SK-N-SH treated with all-trans-retinoic acid at 6 μM for 48 hours (cell line): ENCODE data around the gene UVRAG.

Experiments
- ATAC-seq: fragments of 200-7000 bp; cut with Tn5 transposase; 3 replicates; pipeline ENCODE4 v1.9.1; 2020; ENCODE audit warnings: mild to moderate bottlenecking, moderate library complexity
- ARNTL ChIP-seq: fragments of 450-650 bp; formaldehyde crosslinking; IDR thresholded peaks from 2 replicates; pipeline ENCODE4 v1.5.0; 2020; ENCODE audit warnings: low read depth, mild to moderate bottlenecking, moderate library complexity, borderline replicate concordance
- BACH2 ChIP-seq: fragments of 250-450 bp; sonication (Bioruptor Pico); IDR thresholded peaks from 2 replicates; pipeline ENCODE4 v1.9.0; 2021; ENCODE audit warnings: mild to moderate bottlenecking, borderline replicate concordance
- CSDC2 ChIP-seq: fragments of 250-450 bp; sonication (Bioruptor Pico); IDR thresholded peaks from 2 replicates; pipeline ENCODE4 v1.5.0; 2020; ENCODE audit warnings: mild to moderate bottlenecking, moderate library complexity
- GLIS3 ChIP-seq: fragments of 250-450 bp; sonication (Bioruptor Pico); IDR thresholded peaks from 2 replicates; pipeline ENCODE4 v1.5.0; 2020; ENCODE audit warnings: mild to moderate bottlenecking, moderate library complexity
- ISL1 ChIP-seq: fragments of 250-450 bp; sonication (Bioruptor Pico); IDR thresholded peaks from 2 replicates; pipeline ENCODE4 v2.1.2; 2022; ENCODE audit warnings: mild to moderate bottlenecking, moderate library complexity
- OSR1 ChIP-seq: fragments of 250-450 bp; sonication (Bioruptor Pico); IDR thresholded peaks from 2 replicates; pipeline ENCODE4 v1.8.0; 2022; ENCODE audit warnings: moderate library complexity, mild to moderate bottlenecking, inconsistent platforms
- PPARA ChIP-seq: fragments of 250-450 bp; sonication (Bioruptor Pico); IDR thresholded peaks from 2 replicates; pipeline ENCODE4 v1.5.0; 2020; ENCODE audit warnings: mild to moderate bottlenecking, borderline replicate concordance
- RARB ChIP-seq: fragments of 250-450 bp; sonication (Bioruptor Pico); IDR thresholded peaks from 2 replicates; pipeline ENCODE4 v1.8.0; 2021; ENCODE audit warnings: mild to moderate bottlenecking, moderate library complexity
- TCF4 ChIP-seq: fragments of 250-450 bp; sonication (Bioruptor Pico); IDR thresholded peaks from 2 replicates; pipeline ENCODE4 v1.8.0; 2021; ENCODE audit warnings: mild to moderate bottlenecking, moderate library complexity, borderline replicate concordance
- TOX ChIP-seq: fragments of 250-450 bp; sonication (Bioruptor Pico); IDR thresholded peaks from 2 replicates; pipeline ENCODE4 v1.8.0; 2021; ENCODE audit warnings: mild to moderate bottlenecking, moderate library complexity, borderline replicate concordance
- ZC3H10 ChIP-seq: fragments of 250-450 bp; sonication (Bioruptor Pico); IDR thresholded peaks from 2 replicates; pipeline ENCODE4 v1.5.1; 2021; ENCODE audit warnings: mild to moderate bottlenecking, moderate library complexity
- ZFP3 ChIP-seq: fragments of 250-450 bp; sonication (Bioruptor Pico); IDR thresholded peaks from 2 replicates; pipeline ENCODE4 v1.5.0; 2020; ENCODE audit warnings: mild to moderate bottlenecking, moderate library complexity
- ZFP30 ChIP-seq: fragments of 450-650 bp; formaldehyde crosslinking; IDR thresholded peaks from 2 replicates; pipeline ENCODE4 v1.5.0; 2022; ENCODE audit warnings: mild to moderate bottlenecking, moderate library complexity
- ZNF565 ChIP-seq: fragments of 450-650 bp; formaldehyde crosslinking; conservative IDR thresholded peaks from 2 replicates; pipeline ENCODE4 v1.5.0; 2020; ENCODE audit warnings: low read depth, mild to moderate bottlenecking, moderate library complexity
- ZNF70 ChIP-seq: fragments of 450-650 bp; formaldehyde crosslinking; IDR thresholded peaks from 2 replicates; pipeline ENCODE4 v1.5.0; 2020; ENCODE audit warnings: mild to moderate bottlenecking, moderate library complexity
- ZNF8 ChIP-seq: fragments of 450-650 bp; formaldehyde crosslinking; IDR thresholded peaks from 2 replicates; pipeline ENCODE4 v1.5.0; 2020; ENCODE audit warnings: mild to moderate bottlenecking, moderate library complexity
- TF ChIP-seq, protein P1 (sequence below): fragments of 250-450 bp; sonication (Bioruptor Pico); IDR thresholded peaks from 2 replicates; pipeline ENCODE4 v1.5.0; 2020; ENCODE audit warnings: mild to moderate bottlenecking, moderate library complexity
- TF ChIP-seq, protein P2 (sequence below): fragments of 250-450 bp; sonication (Bioruptor Pico); IDR thresholded peaks from 2 replicates; pipeline ENCODE4 v1.8.0; 2020; ENCODE audit warnings: mild to moderate bottlenecking, moderate library complexity, borderline replicate concordance
- TF ChIP-seq, protein P3 (sequence below): fragments of 250-450 bp; sonication (Bioruptor Pico); IDR thresholded peaks from 2 replicates; pipeline ENCODE4 v1.5.1; 2020; ENCODE audit warnings: low read depth, mild to moderate bottlenecking, moderate library complexity
- TF ChIP-seq, protein P4 (sequence below): fragments of 250-450 bp; sonication (Bioruptor Pico); IDR thresholded peaks from 2 replicates; pipeline ENCODE4 v1.8.0; 2021; ENCODE audit warnings: low read depth, mild to moderate bottlenecking, moderate library complexity, borderline replicate concordance

The UVRAG gene

DNA sequence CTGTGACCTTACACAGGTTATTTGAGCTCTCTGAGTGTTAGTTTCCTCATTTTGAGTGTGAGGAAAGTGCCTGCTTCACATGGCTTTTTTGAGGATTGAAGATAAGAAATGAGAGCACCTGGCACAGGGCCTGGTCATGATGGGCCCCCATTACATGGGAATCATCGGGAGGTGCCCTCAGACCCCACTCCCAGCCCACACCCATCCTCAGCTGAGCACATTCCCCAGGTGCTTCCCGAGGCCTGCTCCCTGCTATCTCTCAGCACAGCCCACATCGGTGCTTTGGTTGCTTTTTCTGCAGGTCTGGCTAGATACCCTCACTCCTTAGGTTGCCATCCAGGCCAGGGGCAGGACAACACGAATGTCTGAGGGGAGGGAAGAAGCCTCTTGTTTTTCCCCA lies 29.8 kb upstream of the UVRAG start (continued):
- TF ChIP-seq, protein P1, sequence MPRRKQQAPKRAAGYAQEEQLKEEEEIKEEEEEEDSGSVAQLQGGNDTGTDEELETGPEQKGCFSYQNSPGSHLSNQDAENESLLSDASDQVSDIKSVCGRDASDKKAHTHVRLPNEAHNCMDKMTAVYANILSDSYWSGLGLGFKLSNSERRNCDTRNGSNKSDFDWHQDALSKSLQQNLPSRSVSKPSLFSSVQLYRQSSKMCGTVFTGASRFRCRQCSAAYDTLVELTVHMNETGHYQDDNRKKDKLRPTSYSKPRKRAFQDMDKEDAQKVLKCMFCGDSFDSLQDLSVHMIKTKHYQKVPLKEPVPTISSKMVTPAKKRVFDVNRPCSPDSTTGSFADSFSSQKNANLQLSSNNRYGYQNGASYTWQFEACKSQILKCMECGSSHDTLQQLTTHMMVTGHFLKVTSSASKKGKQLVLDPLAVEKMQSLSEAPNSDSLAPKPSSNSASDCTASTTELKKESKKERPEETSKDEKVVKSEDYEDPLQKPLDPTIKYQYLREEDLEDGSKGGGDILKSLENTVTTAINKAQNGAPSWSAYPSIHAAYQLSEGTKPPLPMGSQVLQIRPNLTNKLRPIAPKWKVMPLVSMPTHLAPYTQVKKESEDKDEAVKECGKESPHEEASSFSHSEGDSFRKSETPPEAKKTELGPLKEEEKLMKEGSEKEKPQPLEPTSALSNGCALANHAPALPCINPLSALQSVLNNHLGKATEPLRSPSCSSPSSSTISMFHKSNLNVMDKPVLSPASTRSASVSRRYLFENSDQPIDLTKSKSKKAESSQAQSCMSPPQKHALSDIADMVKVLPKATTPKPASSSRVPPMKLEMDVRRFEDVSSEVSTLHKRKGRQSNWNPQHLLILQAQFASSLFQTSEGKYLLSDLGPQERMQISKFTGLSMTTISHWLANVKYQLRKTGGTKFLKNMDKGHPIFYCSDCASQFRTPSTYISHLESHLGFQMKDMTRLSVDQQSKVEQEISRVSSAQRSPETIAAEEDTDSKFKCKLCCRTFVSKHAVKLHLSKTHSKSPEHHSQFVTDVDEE (CRISPR knock-in tag): no peak
- TF ChIP-seq ARNTL (no peak), BACH2 (CRISPR knock-in tag) (no peak)
- TF ChIP-seq, all 23 proteins: peak for 0

DNA sequence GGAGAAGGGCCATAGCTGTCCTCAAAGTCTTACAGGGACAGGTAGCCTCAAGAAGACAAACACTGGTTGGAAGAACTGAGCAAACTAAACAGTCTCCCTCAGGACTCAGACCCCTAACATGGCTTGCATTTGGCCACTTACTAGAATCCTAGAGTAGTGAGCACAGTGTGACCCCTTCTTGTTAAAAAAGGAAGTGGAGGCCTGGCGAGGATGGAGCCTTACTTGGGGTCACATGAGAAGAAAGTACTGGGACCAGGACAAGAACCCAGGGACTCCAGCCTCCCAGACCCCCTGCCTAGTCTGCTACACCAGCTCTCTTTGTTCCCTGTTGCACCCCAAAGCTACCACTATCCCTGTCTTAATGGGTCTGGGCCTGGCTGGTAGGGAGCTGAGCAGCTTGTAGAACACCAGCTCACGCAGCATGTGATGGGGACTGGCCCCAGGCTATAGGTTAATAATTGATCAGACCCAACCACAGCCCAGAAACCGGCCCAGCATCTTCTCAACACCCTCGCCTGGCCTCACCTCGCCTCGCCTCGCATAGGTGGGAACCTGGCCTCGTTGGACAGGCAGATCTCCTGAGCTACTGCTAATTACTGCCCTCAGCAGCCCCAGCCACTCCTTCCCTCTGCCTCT lies 28.8 kb upstream of the UVRAG start:
- ATAC-seq: no peak

DNA sequence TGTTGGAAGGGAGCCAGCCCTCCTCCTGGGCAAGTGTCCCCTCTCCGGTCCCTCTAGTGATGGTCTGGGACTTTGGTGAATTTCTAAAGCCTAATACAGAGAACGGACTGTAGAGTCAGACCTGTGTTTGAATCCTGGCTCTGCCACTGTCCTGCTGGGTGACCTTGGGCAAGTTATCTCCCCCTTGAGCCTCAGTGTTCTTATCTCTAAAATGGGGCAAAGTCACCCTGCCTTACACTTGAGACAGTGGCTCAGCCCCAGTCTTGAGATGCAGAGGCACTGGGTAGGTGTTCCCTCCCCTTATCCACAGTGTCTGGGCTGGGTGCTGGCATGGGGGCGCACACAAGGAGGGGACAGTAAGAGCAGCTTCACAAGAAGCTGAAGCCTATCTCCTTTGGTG lies 25.5 kb upstream of the UVRAG start:
- ATAC-seq: no peak
- TF ChIP-seq ZFP30 (CRISPR knock-in tag): no peak
- TF ChIP-seq ZC3H10: no peak
- TF ChIP-seq, protein P2, sequence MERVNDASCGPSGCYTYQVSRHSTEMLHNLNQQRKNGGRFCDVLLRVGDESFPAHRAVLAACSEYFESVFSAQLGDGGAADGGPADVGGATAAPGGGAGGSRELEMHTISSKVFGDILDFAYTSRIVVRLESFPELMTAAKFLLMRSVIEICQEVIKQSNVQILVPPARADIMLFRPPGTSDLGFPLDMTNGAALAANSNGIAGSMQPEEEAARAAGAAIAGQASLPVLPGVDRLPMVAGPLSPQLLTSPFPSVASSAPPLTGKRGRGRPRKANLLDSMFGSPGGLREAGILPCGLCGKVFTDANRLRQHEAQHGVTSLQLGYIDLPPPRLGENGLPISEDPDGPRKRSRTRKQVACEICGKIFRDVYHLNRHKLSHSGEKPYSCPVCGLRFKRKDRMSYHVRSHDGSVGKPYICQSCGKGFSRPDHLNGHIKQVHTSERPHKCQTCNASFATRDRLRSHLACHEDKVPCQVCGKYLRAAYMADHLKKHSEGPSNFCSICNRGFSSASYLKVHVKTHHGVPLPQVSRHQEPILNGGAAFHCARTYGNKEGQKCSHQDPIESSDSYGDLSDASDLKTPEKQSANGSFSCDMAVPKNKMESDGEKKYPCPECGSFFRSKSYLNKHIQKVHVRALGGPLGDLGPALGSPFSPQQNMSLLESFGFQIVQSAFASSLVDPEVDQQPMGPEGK: no peak
- TF ChIP-seq ISL1 (CRISPR knock-in tag): no peak
- no peak for TF ChIP-seq GLIS3
- TF ChIP-seq TCF4 (CRISPR knock-in tag): no peak
- TF ChIP-seq, protein P1 (CRISPR knock-in tag): no peak
- TF ChIP-seq OSR1: no peak
- TF ChIP-seq ZNF565 (CRISPR knock-in tag): no peak
- TF ChIP-seq, protein P3, sequence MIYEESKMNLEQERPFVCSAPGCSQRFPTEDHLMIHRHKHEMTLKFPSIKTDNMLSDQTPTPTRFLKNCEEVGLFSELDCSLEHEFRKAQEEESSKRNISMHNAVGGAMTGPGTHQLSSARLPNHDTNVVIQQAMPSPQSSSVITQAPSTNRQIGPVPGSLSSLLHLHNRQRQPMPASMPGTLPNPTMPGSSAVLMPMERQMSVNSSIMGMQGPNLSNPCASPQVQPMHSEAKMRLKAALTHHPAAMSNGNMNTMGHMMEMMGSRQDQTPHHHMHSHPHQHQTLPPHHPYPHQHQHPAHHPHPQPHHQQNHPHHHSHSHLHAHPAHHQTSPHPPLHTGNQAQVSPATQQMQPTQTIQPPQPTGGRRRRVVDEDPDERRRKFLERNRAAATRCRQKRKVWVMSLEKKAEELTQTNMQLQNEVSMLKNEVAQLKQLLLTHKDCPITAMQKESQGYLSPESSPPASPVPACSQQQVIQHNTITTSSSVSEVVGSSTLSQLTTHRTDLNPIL (CRISPR knock-in tag): no peak
- TF ChIP-seq ZNF8 (CRISPR knock-in tag): no peak
- TF ChIP-seq TOX (CRISPR knock-in tag): no peak
- TF ChIP-seq ARNTL: no peak
- TF ChIP-seq CSDC2 (CRISPR knock-in tag): no peak
- TF ChIP-seq, all 23 proteins: peak for 0

More for the DNA sequence above, 28.8 kb upstream of the UVRAG start:
- TF ChIP-seq ARNTL (no peak), ZNF8 (CRISPR knock-in tag) (no peak), TOX (CRISPR knock-in tag) (no peak), ZNF70 (CRISPR knock-in tag) (no peak), ZFP3 (no peak), OSR1 (no peak), ISL1 (CRISPR knock-in tag) (no peak), ZFP30 (CRISPR knock-in tag) (no peak), ZNF565 (CRISPR knock-in tag) (no peak), RARB (CRISPR knock-in tag) (no peak), PPARA (no peak), BACH2 (CRISPR knock-in tag) (no peak)
- TF ChIP-seq, protein P3 (CRISPR knock-in tag): no peak
- TF ChIP-seq, protein P4, sequence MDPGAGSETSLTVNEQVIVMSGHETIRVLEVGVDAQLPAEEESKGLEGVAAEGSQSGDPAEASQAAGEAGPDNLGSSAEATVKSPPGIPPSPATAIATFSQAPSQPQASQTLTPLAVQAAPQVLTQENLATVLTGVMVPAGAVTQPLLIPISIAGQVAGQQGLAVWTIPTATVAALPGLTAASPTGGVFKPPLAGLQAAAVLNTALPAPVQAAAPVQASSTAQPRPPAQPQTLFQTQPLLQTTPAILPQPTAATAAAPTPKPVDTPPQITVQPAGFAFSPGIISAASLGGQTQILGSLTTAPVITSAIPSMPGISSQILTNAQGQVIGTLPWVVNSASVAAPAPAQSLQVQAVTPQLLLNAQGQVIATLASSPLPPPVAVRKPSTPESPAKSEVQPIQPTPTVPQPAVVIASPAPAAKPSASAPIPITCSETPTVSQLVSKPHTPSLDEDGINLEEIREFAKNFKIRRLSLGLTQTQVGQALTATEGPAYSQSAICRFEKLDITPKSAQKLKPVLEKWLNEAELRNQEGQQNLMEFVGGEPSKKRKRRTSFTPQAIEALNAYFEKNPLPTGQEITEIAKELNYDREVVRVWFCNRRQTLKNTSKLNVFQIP (CRISPR knock-in tag): no peak
- TF ChIP-seq, protein P2: no peak
